ENCODE results near the gene MPZL1.
A peak's percentile ranks its signal among the peaks of the same experiment; 100 is the strongest.
"Not testable (repeated sequence)": the region's sequence is repeated elsewhere in the genome, so short reads cannot be mapped to it uniquely, and the experiment has no call there.

MPZL1 gene

GRCh38 chr1:167719715-167720421, 1.9 kb upstream of the MPZL1 start:
- DNase-seq (ENCODE audit: low read depth, low spot score) = not testable (repeated sequence)

- DNase-seq (ENCODE audit: low read depth, low spot score) = peak; percentile 29
Measured at GRCh38 chr1:167720965-167721616, 691 bp upstream of the MPZL1 start.

GRCh38 chr1:167722152-167722869, 529 bp downstream of the MPZL1 start:
- no peak for DNase-seq (ENCODE audit: low read depth, low spot score)

- no peak for DNase-seq (ENCODE audit: low read depth, low spot score)
Measured at GRCh38 chr1:167722870-167723251, 1.1 kb downstream of the MPZL1 start.

GRCh38 chr1:167723707-167724323, 2.0 kb downstream of the MPZL1 start:
- no peak for DNase-seq (ENCODE audit: low read depth, low spot score)

- DNase-seq (ENCODE audit: low read depth, low spot score) = no peak
Measured at GRCh38 chr1:167726008-167726407, 4.2 kb downstream of the MPZL1 start.

GRCh38 chr1:167728818-167729410, 7.1 kb downstream of the MPZL1 start:
- no peak for DNase-seq (ENCODE audit: low read depth, low spot score)

GRCh38 chr1:167734227-167734626, 12.4 kb downstream of the MPZL1 start:
- no peak for DNase-seq (ENCODE audit: low read depth, low spot score)

GRCh38 chr1:167734841-167735240, 13.1 kb downstream of the MPZL1 start:
- no peak for DNase-seq (ENCODE audit: low read depth, low spot score)

- DNase-seq (ENCODE audit: low read depth, low spot score) = no peak
Measured at GRCh38 chr1:167737169-167737568, 15.4 kb downstream of the MPZL1 start.

GRCh38 chr1:167738158-167738557, 16.4 kb downstream of the MPZL1 start:
- DNase-seq (ENCODE audit: low read depth, low spot score) = no peak

- no peak for DNase-seq (ENCODE audit: low read depth, low spot score)
Measured at GRCh38 chr1:167739752-167740151, 18.0 kb downstream of the MPZL1 start.

- not testable (repeated sequence) for DNase-seq (ENCODE audit: low read depth, low spot score)
Measured at GRCh38 chr1:167741103-167741502, 19.3 kb downstream of the MPZL1 start.

- DNase-seq (ENCODE audit: low read depth, low spot score) = peak; percentile 43
Measured at GRCh38 chr1:167742392-167743057, 20.7 kb downstream of the MPZL1 start.

GRCh38 chr1:167744901-167745300, 23.1 kb downstream of the MPZL1 start:
- DNase-seq (ENCODE audit: low read depth, low spot score) = no peak

- no peak for DNase-seq (ENCODE audit: low read depth, low spot score)
Measured at GRCh38 chr1:167746013-167746672, 24.4 kb downstream of the MPZL1 start.

- DNase-seq (ENCODE audit: low read depth, low spot score) = no peak
Measured at GRCh38 chr1:167746988-167747655, 25.3 kb downstream of the MPZL1 start.

GRCh38 chr1:167747988-167748387, 26.2 kb downstream of the MPZL1 start:
- no peak for DNase-seq (ENCODE audit: low read depth, low spot score)

GRCh38 chr1:167748906-167749305, 27.1 kb downstream of the MPZL1 start:
- DNase-seq (ENCODE audit: low read depth, low spot score) = no peak

- DNase-seq (ENCODE audit: low read depth, low spot score) = no peak
Measured at GRCh38 chr1:167749741-167750140, 28.0 kb downstream of the MPZL1 start.

Measured in smooth muscle cell of the brain vasculature (primary cell).